SU-DHL-6 (cell line): ENCODE results near the gene ZNF689.

ENCODE experiments used
- H2AFZ ChIP-seq: fragments of 200-600 bp; sonication (generic); 2 replicates; pipeline ENCODE4 v1.6.1; 2014; ENCODE audit warnings: low read depth, mild to moderate bottlenecking, moderate library complexity, mixed read lengths, antibody characterized with exemption, low read length; ENCODE audit not compliant: severe bottlenecking
- H3F3A ChIP-seq: fragments of 200-600 bp; shearing (Covaris generic); 2 replicates; pipeline ENCODE4 v1.6.0; 2016; ENCODE audit warnings: antibody characterized with exemption, mild to moderate bottlenecking; ENCODE audit not compliant: insufficient read depth
- H3K27ac ChIP-seq: fragments of 200-600 bp; sonication (generic); 2 replicates; pipeline ENCODE4 v1.5.1; 2016; ENCODE audit warnings: low read depth, mild to moderate bottlenecking, low read length, moderate library complexity, mixed read lengths
- H3K27me3 ChIP-seq: fragments of 200-600 bp; sonication (generic), shearing (Covaris generic); 2 replicates; pipeline ENCODE4 v1.6.0; 2014; ENCODE audit warnings: mild to moderate bottlenecking, low read length
- H3K36me3 ChIP-seq: fragments of 200-600 bp; sonication (generic); 2 replicates; pipeline ENCODE4 v1.6.1; 2014; ENCODE audit warnings: mild to moderate bottlenecking, low read length, mixed read lengths
- H3K4me2 ChIP-seq: fragments of 300-600, 200-600 bp; shearing (Covaris generic), sonication (generic); 2 replicates; pipeline ENCODE4 v1.6.0; 2014; ENCODE audit warnings: low read length, low read depth, mild to moderate bottlenecking; ENCODE audit not compliant: poor library complexity, severe bottlenecking
- H3K4me3 ChIP-seq: fragments of 200-600 bp; sonication (generic); 2 replicates; pipeline ENCODE4 v1.5.1; 2014; ENCODE audit warnings: antibody characterized with exemption, low read length, mild to moderate bottlenecking, mixed read lengths; ENCODE audit not compliant: insufficient read depth, poor library complexity, severe bottlenecking
- H3K79me2 ChIP-seq: fragments of 200-600 bp; sonication (generic); 2 replicates; pipeline ENCODE4 v1.6.1; 2014; ENCODE audit warnings: mild to moderate bottlenecking, low read length, moderate library complexity; ENCODE audit not compliant: insufficient read depth
- H3K9ac ChIP-seq: fragments of 200-600 bp; sonication (generic); 2 replicates; pipeline ENCODE4 v1.7.0; 2014; ENCODE audit warnings: mild to moderate bottlenecking, low read length
- H3K9me2 ChIP-seq: fragments of 200-600 bp; sonication (generic); replicated peaks from 2 replicates; pipeline ENCODE4 v1.6.1; 2014; ENCODE audit warnings: low read length; ENCODE audit not compliant: insufficient read depth
- H3K9me3 ChIP-seq: fragments of 200-600 bp; sonication (generic); 2 replicates; pipeline ENCODE4 v1.6.1; 2014; ENCODE audit warnings: low read length, mixed read lengths; ENCODE audit not compliant: insufficient read depth
- H4K20me1 ChIP-seq: fragments of 200-600 bp; sonication (generic); 2 replicates; pipeline ENCODE4 v1.6.1; 2014; ENCODE audit warnings: low read depth, mild to moderate bottlenecking, antibody characterized with exemption, low read length, moderate library complexity, mixed read lengths
- EZH2phosphoT487 ChIP-seq: fragments of 200-600 bp; sonication (generic), shearing (Covaris generic); conservative IDR thresholded peaks from 2 replicates; pipeline ENCODE4 v1.6.1; 2018; ENCODE audit warnings: mild to moderate bottlenecking, antibody characterized with exemption, low read length, moderate library complexity, mixed read lengths
- TF ChIP-seq, protein P1 (sequence below): fragments of 200-600 bp; sonication (generic); IDR thresholded peaks from one replicate; pipeline ENCODE4 v1.5.1; 2017; ENCODE audit warnings: antibody characterized with exemption, mild to moderate bottlenecking, low read length, moderate library complexity; ENCODE audit not compliant: insufficient read depth, poor library complexity, severe bottlenecking

ZNF689 gene

DNA sequence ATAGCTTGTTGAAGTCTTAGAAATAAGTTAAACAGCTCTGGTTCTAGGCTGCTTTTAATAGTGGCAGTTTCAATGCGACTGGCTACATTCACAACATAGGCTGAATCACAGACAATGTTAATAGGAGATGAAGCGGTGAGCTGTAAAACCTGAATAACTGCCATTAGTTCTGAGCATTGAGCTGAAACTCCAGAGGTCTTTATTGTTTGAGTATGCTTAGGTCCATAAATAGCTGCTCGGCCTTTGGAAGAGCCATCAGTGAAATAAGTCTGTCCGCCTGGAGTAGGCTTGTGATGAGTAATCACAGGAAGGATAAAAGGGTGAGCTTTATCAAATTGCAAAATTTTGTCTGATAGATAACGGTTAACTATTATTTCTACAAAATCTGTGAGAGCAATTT is 9.4 kb upstream of the ZNF689 start:
- H3K36me3 ChIP-seq: no peaks in the 10 kb centered on the region
- H3K27ac ChIP-seq: no peak overlapping the region
- no peak for TF ChIP-seq EZH2phosphoT487
- TF ChIP-seq, protein P1, sequence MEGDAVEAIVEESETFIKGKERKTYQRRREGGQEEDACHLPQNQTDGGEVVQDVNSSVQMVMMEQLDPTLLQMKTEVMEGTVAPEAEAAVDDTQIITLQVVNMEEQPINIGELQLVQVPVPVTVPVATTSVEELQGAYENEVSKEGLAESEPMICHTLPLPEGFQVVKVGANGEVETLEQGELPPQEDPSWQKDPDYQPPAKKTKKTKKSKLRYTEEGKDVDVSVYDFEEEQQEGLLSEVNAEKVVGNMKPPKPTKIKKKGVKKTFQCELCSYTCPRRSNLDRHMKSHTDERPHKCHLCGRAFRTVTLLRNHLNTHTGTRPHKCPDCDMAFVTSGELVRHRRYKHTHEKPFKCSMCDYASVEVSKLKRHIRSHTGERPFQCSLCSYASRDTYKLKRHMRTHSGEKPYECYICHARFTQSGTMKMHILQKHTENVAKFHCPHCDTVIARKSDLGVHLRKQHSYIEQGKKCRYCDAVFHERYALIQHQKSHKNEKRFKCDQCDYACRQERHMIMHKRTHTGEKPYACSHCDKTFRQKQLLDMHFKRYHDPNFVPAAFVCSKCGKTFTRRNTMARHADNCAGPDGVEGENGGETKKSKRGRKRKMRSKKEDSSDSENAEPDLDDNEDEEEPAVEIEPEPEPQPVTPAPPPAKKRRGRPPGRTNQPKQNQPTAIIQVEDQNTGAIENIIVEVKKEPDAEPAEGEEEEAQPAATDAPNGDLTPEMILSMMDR: no peak
- H2AFZ ChIP-seq: no peak overlapping the region
- H3K9ac ChIP-seq: no peak overlapping the region
- no peaks in the 10 kb centered on the region for H4K20me1 ChIP-seq
- no peaks in the 10 kb centered on the region for H3K27me3 ChIP-seq
- H3K9me2 ChIP-seq: no peaks in the 10 kb centered on the region
- H3K79me2 ChIP-seq: no peaks in the 10 kb centered on the region
- no peak overlapping the region for H3K4me3 ChIP-seq
- no peak overlapping the region for H3K4me2 ChIP-seq
- no peaks in the 10 kb centered on the region for H3K9me3 ChIP-seq
- no peaks in the 10 kb centered on the region for H3F3A ChIP-seq

GRCh38 chr16:30619202-30619601 is 9.0 kb upstream of the ZNF689 start:
- no peaks in the 10 kb centered on the region for H3F3A ChIP-seq
- no peaks in the 10 kb centered on the region for H3K27me3 ChIP-seq
- H3K9ac ChIP-seq: no peak overlapping the region
- no peak overlapping the region for H2AFZ ChIP-seq
- H3K9me3 ChIP-seq: no peaks in the 10 kb centered on the region
- no peaks in the 10 kb centered on the region for H4K20me1 ChIP-seq
- no peaks in the 10 kb centered on the region for H3K36me3 ChIP-seq
- TF ChIP-seq, protein P1: no peak
- TF ChIP-seq EZH2phosphoT487: no peak
- no peak overlapping the region for H3K4me2 ChIP-seq
- no peak overlapping the region for H3K27ac ChIP-seq
- no peak overlapping the region for H3K4me3 ChIP-seq
- H3K9me2 ChIP-seq: no peaks in the 10 kb centered on the region
- no peaks in the 10 kb centered on the region for H3K79me2 ChIP-seq

DNA sequence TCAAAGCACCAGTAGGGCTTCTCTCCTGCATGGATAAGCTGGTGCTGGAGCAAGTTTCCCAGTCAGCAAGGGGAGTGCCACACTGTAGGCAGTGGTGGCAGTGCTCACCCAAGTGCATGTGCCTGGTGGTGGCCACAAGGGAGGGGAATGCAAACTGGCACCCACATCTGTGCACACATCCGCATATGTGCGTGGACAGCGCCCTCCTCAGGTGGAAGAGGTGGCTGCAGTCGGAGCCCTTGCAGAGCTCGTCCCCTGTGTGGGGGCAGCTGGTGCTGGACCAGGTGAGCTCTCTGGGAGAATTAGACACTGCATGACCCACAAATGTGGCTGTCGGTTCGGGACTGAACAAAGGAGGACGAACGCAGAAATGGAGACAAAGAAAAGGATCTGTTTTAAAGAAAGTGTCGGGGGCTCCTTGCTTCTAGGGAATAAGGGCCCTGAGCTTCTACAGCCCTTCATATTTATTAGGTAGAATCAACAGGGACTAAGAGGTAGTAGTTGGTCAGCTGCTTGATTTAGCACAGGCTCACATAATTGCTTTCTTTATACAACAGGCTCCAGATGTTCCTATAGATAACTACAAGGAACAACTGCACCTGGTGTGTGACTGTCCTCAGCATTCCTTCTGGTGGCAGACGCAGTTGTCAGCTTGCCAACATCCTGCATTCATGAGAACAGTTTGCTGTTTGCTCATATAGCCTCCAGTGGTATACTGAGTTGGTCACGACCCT is 5.3 kb upstream of the ZNF689 start:
- Histone ChIP-seq H3K4me2 (no peak overlapping the region), H3K9me2 (no peaks in the 10 kb centered on the region), H3K9ac (no peak overlapping the region), H3K9me3 (no peaks in the 10 kb centered on the region), H2AFZ (no peak overlapping the region), H3K27me3 (no peaks in the 10 kb centered on the region), H3K79me2 (no peaks in the 10 kb centered on the region), H3F3A (peaks cover 8% of the 10 kb centered on the region), H3K4me3 (no peak overlapping the region), H3K27ac (no peak overlapping the region), H4K20me1 (no peaks in the 10 kb centered on the region), H3K36me3 (no peaks in the 10 kb centered on the region)
- TF ChIP-seq, protein P1: peak; percentile 65
- TF ChIP-seq EZH2phosphoT487: no peak
